OCI-LY7 (cell line): ENCODE measurements around the gene DENND1A. TPM values are rescaled to one million over a fixed set of nuclear protein-coding genes. Genes with fewer than 3 reads are reported as not detected.

Experiments used
- BruUV-seq: library from RNA; stranded (reverse); fragments of 400-500 nt; replicated peaks from 2 replicates; lab custom pipeline; 2021; lab: Mats Ljungman, UMichigan
- CTCF ChIA-PET: fragments of 300-600 bp; sonication (Branson Sonifier 250); formaldehyde crosslinking; loops from one replicate; lab custom pipeline; 2022; ENCODE audit warnings: antibody characterized with exemption; ENCODE audit not compliant: unreplicated experiment; lab: Charles Lee
- POLR2A ChIA-PET: fragments of 300-600 bp; sonication (Branson Sonifier 250); formaldehyde crosslinking; loops from one replicate; lab custom pipeline; 2022; ENCODE audit warnings: antibody characterized with exemption; lab: Charles Lee
- DNase-seq: peaks from one replicate; pipeline ENCODE4 v3.0.0-alpha.2; 2015; ENCODE audit warnings: low spot score
- H2AFZ ChIP-seq: fragments of 200-600 bp; sonication (generic), shearing (Covaris generic); 2 replicates; pipeline ENCODE4 v1.6.1; 2014; ENCODE audit warnings: mild to moderate bottlenecking, antibody characterized with exemption, low read length, moderate library complexity
- H3K27ac ChIP-seq: fragments of 200-600 bp; sonication (generic); 2 replicates; pipeline ENCODE4 v1.5.1; 2014; ENCODE audit warnings: mixed run types, low read depth, mild to moderate bottlenecking, moderate library complexity, low read length, inconsistent platforms; ENCODE audit not compliant: poor library complexity, severe bottlenecking
- H3K36me3 ChIP-seq: fragments of 200-600 bp; sonication (generic); 2 replicates; pipeline ENCODE4 v1.6.1; 2014; ENCODE audit warnings: mild to moderate bottlenecking, antibody characterized with exemption, low read length, moderate library complexity, mixed read lengths; ENCODE audit not compliant: insufficient read depth
- H3K4me1 ChIP-seq: fragments of 200-600 bp; sonication (generic); 2 replicates; pipeline ENCODE4 v1.5.1; 2014; ENCODE audit warnings: mild to moderate bottlenecking, low read length; ENCODE audit not compliant: insufficient read depth, poor library complexity, severe bottlenecking
- H3K4me2 ChIP-seq: fragments of 200-600 bp; sonication (generic); 2 replicates; pipeline ENCODE4 v1.6.1; 2014; ENCODE audit warnings: mild to moderate bottlenecking, low read length
- H3K4me3 ChIP-seq: fragments of 200-600 bp; sonication (generic); 2 replicates; pipeline ENCODE4 v1.5.1; 2014; ENCODE audit warnings: mild to moderate bottlenecking, low read depth, low read length; ENCODE audit not compliant: poor library complexity, severe bottlenecking
- H3K79me2 ChIP-seq: fragments of 200-600 bp; sonication (generic); 2 replicates; pipeline ENCODE4 v1.6.1; 2016; ENCODE audit warnings: low read depth, mild to moderate bottlenecking, low read length, moderate library complexity, mixed read lengths; ENCODE audit not compliant: insufficient read depth
- H3K9me2 ChIP-seq: fragments of 200-600 bp; sonication (generic); 2 replicates; pipeline ENCODE4 v1.6.1; 2016; ENCODE audit warnings: mild to moderate bottlenecking, low read length, mixed read lengths; ENCODE audit not compliant: insufficient read depth
- H3K9me3 ChIP-seq: fragments of 200-600 bp; sonication (generic); 2 replicates; pipeline ENCODE4 v1.6.1; 2014; ENCODE audit warnings: mild to moderate bottlenecking, mixed run types, low read length, mixed read lengths
- H4K20me1 ChIP-seq: fragments of 200-600 bp; sonication (generic); 2 replicates; pipeline ENCODE4 v1.6.1; 2014; ENCODE audit warnings: mild to moderate bottlenecking, antibody characterized with exemption, low read length, moderate library complexity, mixed read lengths; ENCODE audit not compliant: insufficient read depth
- EZH2phosphoT487 ChIP-seq: fragments of 200-600 bp; sonication (generic); IDR thresholded peaks from 2 replicates; pipeline ENCODE4 v1.6.1; 2018; ENCODE audit warnings: low read depth, borderline replicate concordance, mild to moderate bottlenecking, mixed run types, antibody characterized with exemption, low read length, moderate library complexity, mixed read lengths
- intact Hi-C: fragments of 100-400 bp; cut with micrococcal nuclease; formaldehyde crosslinking; loops from one replicate; pipeline ENCODE4 v1.10.0; 2022; ENCODE audit not compliant: unreplicated experiment
- total RNA-seq, 2 experiments: library from RNA; depleted of rRNA in 1 of 2; stranded (reverse); fragments of >200 nt in 1 of 2; shearing (Covaris generic) in 1 of 2; gene quantifications; 2 replicates each; pipeline ENCODE4 v1.2.3, GENCODE V29; 2014 to 2022
- TF ChIP-seq, protein P1 (sequence below): fragments of 200-600 bp; sonication (generic); conservative IDR thresholded peaks from 2 replicates; pipeline ENCODE4 v1.5.1; 2014; ENCODE audit warnings: mild to moderate bottlenecking, antibody characterized with exemption, low read length, moderate library complexity, mixed read lengths

The DENND1A gene
- total RNA-seq, 2 experiments from 2014 or later, result 17.9 to 36.3 TPM

DNA sequence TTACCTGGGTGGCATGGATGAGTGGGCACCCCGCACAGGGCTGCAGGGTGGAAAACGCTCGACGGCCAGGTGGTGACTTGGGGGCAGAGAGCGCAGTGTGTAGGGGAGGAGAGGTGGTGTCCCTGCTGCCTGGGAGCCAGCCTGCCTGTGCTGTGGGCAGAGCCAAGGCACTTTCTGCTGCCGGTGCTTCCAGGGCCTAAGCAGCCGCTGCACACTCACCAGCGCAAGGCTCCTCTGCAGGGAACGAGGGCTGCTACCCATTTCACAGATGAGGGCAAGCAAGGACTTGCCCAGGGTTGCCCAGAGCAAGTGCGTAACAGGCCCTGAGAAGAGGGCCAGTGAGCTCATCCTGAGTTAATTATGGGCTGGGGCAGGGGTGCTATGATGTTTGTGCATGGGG lies 511.4 kb downstream of the DENND1A start:
- ChIA-PET CTCF (no interaction called here), POLR2A (interaction anchor here (0.5 to 1.0 kb wide), 2 partner anchors 23 to 1037 kb away, joined by 3 read pairs; no protein-coding TSS in a partner anchor)
- H3K9me3 ChIP-seq, result no peaks in the 10 kb centered on the region
- no peak overlapping the region for H3K4me3 ChIP-seq
- no peaks in the 10 kb centered on the region for H3K9me2 ChIP-seq
- no peaks in the 10 kb centered on the region for H3K36me3 ChIP-seq
- H3K79me2 ChIP-seq, result no peaks in the 10 kb centered on the region
- no peak overlapping the region for H2AFZ ChIP-seq
- no peaks in the 10 kb centered on the region for H3K4me1 ChIP-seq
- H4K20me1 ChIP-seq, result no peaks in the 10 kb centered on the region
- DNase-seq, result no peak
- intact Hi-C loops, result no loop called here
- H3K27ac ChIP-seq, result no peak overlapping the region
- TF ChIP-seq EZH2phosphoT487, result no peak
- TF ChIP-seq, protein P1, sequence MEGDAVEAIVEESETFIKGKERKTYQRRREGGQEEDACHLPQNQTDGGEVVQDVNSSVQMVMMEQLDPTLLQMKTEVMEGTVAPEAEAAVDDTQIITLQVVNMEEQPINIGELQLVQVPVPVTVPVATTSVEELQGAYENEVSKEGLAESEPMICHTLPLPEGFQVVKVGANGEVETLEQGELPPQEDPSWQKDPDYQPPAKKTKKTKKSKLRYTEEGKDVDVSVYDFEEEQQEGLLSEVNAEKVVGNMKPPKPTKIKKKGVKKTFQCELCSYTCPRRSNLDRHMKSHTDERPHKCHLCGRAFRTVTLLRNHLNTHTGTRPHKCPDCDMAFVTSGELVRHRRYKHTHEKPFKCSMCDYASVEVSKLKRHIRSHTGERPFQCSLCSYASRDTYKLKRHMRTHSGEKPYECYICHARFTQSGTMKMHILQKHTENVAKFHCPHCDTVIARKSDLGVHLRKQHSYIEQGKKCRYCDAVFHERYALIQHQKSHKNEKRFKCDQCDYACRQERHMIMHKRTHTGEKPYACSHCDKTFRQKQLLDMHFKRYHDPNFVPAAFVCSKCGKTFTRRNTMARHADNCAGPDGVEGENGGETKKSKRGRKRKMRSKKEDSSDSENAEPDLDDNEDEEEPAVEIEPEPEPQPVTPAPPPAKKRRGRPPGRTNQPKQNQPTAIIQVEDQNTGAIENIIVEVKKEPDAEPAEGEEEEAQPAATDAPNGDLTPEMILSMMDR, result no peak
- H3K4me2 ChIP-seq, result no peak overlapping the region
- no TSS peak for BruUV-seq

DNA sequence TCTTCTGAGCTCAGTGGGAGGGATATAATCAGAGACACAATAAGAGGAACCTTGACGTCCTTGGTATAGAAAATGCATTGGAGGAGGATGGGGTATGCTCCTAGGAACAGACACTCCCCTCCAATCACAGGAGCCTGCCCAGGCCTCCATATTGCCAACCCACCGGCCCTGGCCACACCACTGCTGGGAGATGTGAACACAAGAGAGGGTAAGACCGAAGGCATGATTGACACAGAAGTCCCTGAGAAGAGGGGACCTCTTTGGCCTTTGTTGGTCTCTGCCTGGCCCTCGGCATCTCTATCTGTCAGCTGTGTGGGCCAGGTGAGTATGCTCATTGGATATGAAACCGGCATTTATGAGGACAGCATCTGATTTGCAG lies 511.9 kb downstream of the DENND1A start:
- no peak for DNase-seq
- Histone ChIP-seq H3K4me2 (no peak overlapping the region), H3K9me3 (no peaks in the 10 kb centered on the region), H4K20me1 (no peaks in the 10 kb centered on the region), H3K36me3 (no peaks in the 10 kb centered on the region), H2AFZ (no peak overlapping the region), H3K9me2 (no peaks in the 10 kb centered on the region), H3K4me3 (no peak overlapping the region), H3K4me1 (no peaks in the 10 kb centered on the region), H3K79me2 (no peaks in the 10 kb centered on the region), H3K27ac (no peak overlapping the region)
- POLR2A ChIA-PET, result interaction anchor here (1.0 kb wide), 1 partner anchor 24 kb away, joined by 3 read pairs; no protein-coding TSS in a partner anchor
- TF ChIP-seq, protein P1, result no peak
- no peak for TF ChIP-seq EZH2phosphoT487
- intact Hi-C loops, result no loop called here
- BruUV-seq, result no TSS peak
- CTCF ChIA-PET, result no interaction called here

DNA sequence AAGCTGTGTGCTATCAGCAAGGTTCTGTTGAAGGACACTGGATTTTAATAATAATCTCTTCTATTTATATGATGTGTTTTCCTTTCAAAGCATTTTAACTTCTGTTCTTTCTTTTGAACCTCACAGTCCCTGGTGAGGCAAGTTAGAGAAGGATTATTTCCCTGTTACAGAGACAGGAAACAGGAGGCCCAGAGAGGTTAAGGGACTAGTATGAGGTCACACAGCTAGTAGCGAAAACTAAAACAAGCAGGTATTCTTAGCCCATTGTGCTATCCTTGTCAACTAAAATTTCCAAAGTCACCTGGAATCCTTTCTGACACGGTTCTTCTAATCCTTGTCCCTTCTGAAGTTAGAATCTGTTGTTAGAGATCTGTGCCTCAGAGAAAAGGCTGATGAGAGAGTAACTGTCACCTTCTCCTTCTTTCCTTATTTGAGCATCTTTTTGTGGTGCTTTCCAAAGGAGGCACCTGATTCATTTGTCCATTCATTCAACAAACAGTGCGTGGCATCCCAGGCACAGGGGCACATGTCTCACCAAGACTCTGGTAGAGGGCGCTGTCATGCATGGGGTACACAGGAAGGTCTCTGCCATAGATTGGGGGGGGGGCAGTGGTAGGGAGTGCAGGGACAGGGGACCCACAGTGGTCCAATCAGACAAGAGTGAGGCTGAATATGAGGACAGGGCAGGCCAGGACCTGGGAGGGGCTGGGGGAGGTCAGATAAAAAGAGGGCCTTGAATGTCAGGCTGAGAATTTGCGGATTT lies 512.5 kb downstream of the DENND1A start:
- no peak for DNase-seq
- no peak overlapping the region for H3K27ac ChIP-seq
- no peak overlapping the region for H3K4me3 ChIP-seq
- ChIA-PET CTCF (no interaction called here), POLR2A (interaction anchor here (1.0 kb wide), 1 partner anchor 24 kb away, joined by 3 read pairs; no protein-coding TSS in a partner anchor)
- intact Hi-C loops, result no loop called here
- H3K9me3 ChIP-seq, result no peaks in the 10 kb centered on the region
- H3K36me3 ChIP-seq, result no peaks in the 10 kb centered on the region
- BruUV-seq, result no TSS peak
- no peak for TF ChIP-seq EZH2phosphoT487
- TF ChIP-seq, protein P1, result peak; percentile 48; the same call in 1 of the 2 replicates
- H4K20me1 ChIP-seq, result no peaks in the 10 kb centered on the region
- no peak overlapping the region for H3K4me2 ChIP-seq
- H2AFZ ChIP-seq, result no peak overlapping the region
- no peaks in the 10 kb centered on the region for H3K9me2 ChIP-seq
- H3K4me1 ChIP-seq, result no peaks in the 10 kb centered on the region
- no peaks in the 10 kb centered on the region for H3K79me2 ChIP-seq
